ENCODE data around the gene ACP7.

Gene ACP7

DNA sequence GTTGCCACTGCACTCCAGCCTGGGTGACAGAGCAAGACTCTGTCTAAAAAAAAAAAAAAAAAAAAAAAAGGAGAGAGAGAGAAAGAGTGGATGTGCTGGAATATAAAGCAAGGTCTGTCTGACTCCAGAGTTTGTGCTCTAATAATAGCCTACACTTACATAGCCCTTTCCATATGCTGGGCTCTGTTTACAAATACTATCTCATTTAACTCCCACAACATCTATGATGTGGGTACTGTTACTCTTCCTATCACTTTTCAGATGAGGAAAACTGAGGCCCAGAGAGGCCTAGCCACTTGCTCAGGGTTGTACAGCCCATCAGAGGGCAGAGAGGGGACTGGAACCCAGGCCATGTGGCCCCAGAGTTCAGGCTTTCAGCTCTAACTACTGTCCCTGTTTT, 25.5 kb downstream of the ACP7 start:
- no peak for ATAC-seq
- TF ChIP-seq ZC3H10 (CRISPR knock-in tag; IDR thresholded peaks at IDR 0.05) = no peak
- no peak for TF ChIP-seq ZFP3 (CRISPR knock-in tag; IDR thresholded peaks at IDR 0.05)
- TF ChIP-seq TCF4 (CRISPR knock-in tag; IDR thresholded peaks at IDR 0.05; ENCODE audit: borderline replicate concordance) = no peak
- no peak for TF ChIP-seq ZNF70 (CRISPR knock-in tag; IDR thresholded peaks at IDR 0.05)
- no peak for TF ChIP-seq OSR1 (CRISPR knock-in tag; IDR thresholded peaks at IDR 0.05)
- TF ChIP-seq POU6F1 (CRISPR knock-in tag; IDR thresholded peaks at IDR 0.05; ENCODE audit: borderline replicate concordance, low read depth) = no peak

GRCh38 chr19:39110263-39110967, 26.2 kb downstream of the ACP7 start:
- ATAC-seq = peak; percentile 87
- TF ChIP-seq TCF4 (CRISPR knock-in tag; IDR thresholded peaks at IDR 0.05; ENCODE audit: borderline replicate concordance) = no peak
- no peak for TF ChIP-seq BACH2 (CRISPR knock-in tag; IDR thresholded peaks at IDR 0.05; ENCODE audit: borderline replicate concordance)
- no peak for TF ChIP-seq ZNF8 (CRISPR knock-in tag; IDR thresholded peaks at IDR 0.05)
- no peak for TF ChIP-seq ESRRG (CRISPR knock-in tag; IDR thresholded peaks at IDR 0.05)
- no peak for TF ChIP-seq RARB (CRISPR knock-in tag; IDR thresholded peaks at IDR 0.05)
- no peak for TF ChIP-seq ZNF565 (CRISPR knock-in tag; conservative IDR thresholded peaks at IDR 0.05; ENCODE audit: low read depth)
- no peak for TF ChIP-seq ZFP3 (CRISPR knock-in tag; IDR thresholded peaks at IDR 0.05)
- TF ChIP-seq ZFP30 (CRISPR knock-in tag; IDR thresholded peaks at IDR 0.05) = no peak
- no peak for TF ChIP-seq GLIS3 (CRISPR knock-in tag; IDR thresholded peaks at IDR 0.05)
- TF ChIP-seq ARNTL (CRISPR knock-in tag; IDR thresholded peaks at IDR 0.05; ENCODE audit: borderline replicate concordance, low read depth) = no peak
- TF ChIP-seq, protein P1, sequence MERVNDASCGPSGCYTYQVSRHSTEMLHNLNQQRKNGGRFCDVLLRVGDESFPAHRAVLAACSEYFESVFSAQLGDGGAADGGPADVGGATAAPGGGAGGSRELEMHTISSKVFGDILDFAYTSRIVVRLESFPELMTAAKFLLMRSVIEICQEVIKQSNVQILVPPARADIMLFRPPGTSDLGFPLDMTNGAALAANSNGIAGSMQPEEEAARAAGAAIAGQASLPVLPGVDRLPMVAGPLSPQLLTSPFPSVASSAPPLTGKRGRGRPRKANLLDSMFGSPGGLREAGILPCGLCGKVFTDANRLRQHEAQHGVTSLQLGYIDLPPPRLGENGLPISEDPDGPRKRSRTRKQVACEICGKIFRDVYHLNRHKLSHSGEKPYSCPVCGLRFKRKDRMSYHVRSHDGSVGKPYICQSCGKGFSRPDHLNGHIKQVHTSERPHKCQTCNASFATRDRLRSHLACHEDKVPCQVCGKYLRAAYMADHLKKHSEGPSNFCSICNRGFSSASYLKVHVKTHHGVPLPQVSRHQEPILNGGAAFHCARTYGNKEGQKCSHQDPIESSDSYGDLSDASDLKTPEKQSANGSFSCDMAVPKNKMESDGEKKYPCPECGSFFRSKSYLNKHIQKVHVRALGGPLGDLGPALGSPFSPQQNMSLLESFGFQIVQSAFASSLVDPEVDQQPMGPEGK (CRISPR knock-in tag; IDR thresholded peaks at IDR 0.05; ENCODE audit: borderline replicate concordance) = no peak

DNA sequence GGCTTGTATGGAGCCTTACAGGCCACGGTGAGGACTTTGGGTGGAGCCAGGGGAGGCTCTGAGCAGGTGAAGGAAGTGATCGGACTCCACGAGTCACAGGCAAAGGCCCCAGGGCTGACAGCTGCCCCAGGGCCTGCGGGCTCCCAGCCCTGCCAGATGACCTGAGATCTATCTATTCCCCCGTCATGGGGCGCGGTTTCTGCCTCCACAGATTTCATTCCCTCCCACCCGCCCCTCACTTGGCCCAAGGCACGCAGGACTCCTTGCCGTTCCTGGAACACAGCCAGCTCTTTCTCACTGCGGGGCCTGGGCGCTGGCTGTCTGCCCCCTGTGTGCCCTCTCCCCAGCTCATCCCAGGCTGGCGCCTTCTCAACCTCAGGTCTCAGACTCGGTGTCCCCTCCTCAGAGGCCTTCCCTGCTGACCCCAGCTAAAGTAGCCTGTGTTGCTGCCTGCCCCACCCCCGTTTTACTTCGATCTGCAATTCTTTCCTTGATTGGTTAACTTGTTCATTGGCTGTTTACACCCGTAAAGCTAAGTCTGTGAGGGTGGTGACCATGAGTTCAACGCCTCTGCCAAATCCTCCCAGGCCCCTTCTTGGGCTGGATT, 27.5 kb downstream of the ACP7 start:
- peak; percentile 23; the same call in 1 of the 3 replicates for ATAC-seq
- no peak for TF ChIP-seq TCF4 (CRISPR knock-in tag; IDR thresholded peaks at IDR 0.05; ENCODE audit: borderline replicate concordance)
- TF ChIP-seq ZFP3 (CRISPR knock-in tag; IDR thresholded peaks at IDR 0.05) = no peak
- no peak for TF ChIP-seq TOX (CRISPR knock-in tag; IDR thresholded peaks at IDR 0.05; ENCODE audit: borderline replicate concordance)
- TF ChIP-seq ARNTL (CRISPR knock-in tag; IDR thresholded peaks at IDR 0.05; ENCODE audit: borderline replicate concordance, low read depth) = no peak
- TF ChIP-seq ZFP30 (CRISPR knock-in tag; IDR thresholded peaks at IDR 0.05) = no peak
- no peak for TF ChIP-seq RARB (CRISPR knock-in tag; IDR thresholded peaks at IDR 0.05)
- TF ChIP-seq OSR1 (CRISPR knock-in tag; IDR thresholded peaks at IDR 0.05) = no peak
- TF ChIP-seq, protein P1 (CRISPR knock-in tag; IDR thresholded peaks at IDR 0.05; ENCODE audit: borderline replicate concordance) = no peak
- no peak for TF ChIP-seq BACH2 (CRISPR knock-in tag; IDR thresholded peaks at IDR 0.05; ENCODE audit: borderline replicate concordance)
- TF ChIP-seq CSDC2 (CRISPR knock-in tag; IDR thresholded peaks at IDR 0.05) = no peak
- TF ChIP-seq ISL1 (CRISPR knock-in tag; IDR thresholded peaks at IDR 0.05) = no peak
- TF ChIP-seq SNAI2 (CRISPR knock-in tag; IDR thresholded peaks at IDR 0.05) = no peak

GRCh38 chr19:39112338-39112890, 28.2 kb downstream of the ACP7 start:
- ATAC-seq = peak; percentile 41
- TF ChIP-seq OSR1 (CRISPR knock-in tag; IDR thresholded peaks at IDR 0.05) (no peak), ZFP30 (CRISPR knock-in tag; IDR thresholded peaks at IDR 0.05) (no peak), GLIS3 (CRISPR knock-in tag; IDR thresholded peaks at IDR 0.05) (no peak), ZNF8 (CRISPR knock-in tag; IDR thresholded peaks at IDR 0.05) (no peak), ISL1 (CRISPR knock-in tag; IDR thresholded peaks at IDR 0.05) (no peak), POU6F1 (CRISPR knock-in tag; IDR thresholded peaks at IDR 0.05; ENCODE audit: borderline replicate concordance, low read depth) (no peak), TCF4 (CRISPR knock-in tag; IDR thresholded peaks at IDR 0.05; ENCODE audit: borderline replicate concordance) (no peak), ZNF565 (CRISPR knock-in tag; conservative IDR thresholded peaks at IDR 0.05; ENCODE audit: low read depth) (no peak), ESRRG (CRISPR knock-in tag; IDR thresholded peaks at IDR 0.05) (no peak)
- TF ChIP-seq, protein P2, sequence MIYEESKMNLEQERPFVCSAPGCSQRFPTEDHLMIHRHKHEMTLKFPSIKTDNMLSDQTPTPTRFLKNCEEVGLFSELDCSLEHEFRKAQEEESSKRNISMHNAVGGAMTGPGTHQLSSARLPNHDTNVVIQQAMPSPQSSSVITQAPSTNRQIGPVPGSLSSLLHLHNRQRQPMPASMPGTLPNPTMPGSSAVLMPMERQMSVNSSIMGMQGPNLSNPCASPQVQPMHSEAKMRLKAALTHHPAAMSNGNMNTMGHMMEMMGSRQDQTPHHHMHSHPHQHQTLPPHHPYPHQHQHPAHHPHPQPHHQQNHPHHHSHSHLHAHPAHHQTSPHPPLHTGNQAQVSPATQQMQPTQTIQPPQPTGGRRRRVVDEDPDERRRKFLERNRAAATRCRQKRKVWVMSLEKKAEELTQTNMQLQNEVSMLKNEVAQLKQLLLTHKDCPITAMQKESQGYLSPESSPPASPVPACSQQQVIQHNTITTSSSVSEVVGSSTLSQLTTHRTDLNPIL (CRISPR knock-in tag; IDR thresholded peaks at IDR 0.05; ENCODE audit: low read depth) = no peak
